Measurements from ENCODE around the gene COQ3.

The COQ3 gene

DNA sequence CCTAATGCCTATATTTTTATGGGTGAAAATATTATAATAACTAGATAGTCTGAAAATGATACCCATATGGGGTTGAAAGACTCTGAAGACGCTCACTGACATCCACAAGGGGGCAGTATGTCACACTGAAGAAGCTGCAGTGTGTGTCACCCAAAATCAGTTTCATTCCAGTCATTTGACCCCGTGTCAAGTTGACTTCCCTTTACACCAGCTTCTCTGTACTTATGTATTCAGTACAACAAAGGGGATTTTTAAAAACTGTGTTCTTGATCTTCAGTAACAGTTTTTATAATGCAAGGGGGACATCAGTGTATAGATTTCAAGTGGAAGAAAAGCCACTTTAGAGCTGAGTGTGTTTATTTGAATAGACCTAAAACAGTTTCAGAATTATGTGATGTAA lies 63.8 kb downstream of the COQ3 start:
- DNase-seq, result peak; percentile 60

DNA sequence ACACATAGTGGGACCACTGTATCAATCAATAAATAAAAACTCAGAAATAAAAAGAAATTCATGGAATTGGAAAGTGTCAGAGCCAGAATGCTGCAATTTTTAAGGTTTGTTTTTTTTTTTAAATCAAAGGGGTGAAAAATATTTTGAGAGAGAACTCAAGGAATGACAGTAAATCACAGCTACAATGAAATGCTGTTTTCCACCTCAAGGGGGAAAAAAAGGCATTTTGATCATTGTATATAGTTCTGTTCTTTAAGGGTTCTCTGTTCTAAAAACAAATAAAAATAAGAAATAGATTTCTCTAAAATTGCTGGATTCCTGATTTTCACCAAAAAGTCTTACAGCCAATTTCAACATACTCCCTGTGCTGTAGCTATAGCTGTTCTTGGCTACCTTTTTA lies 69.0 kb downstream of the COQ3 start:
- no peak for DNase-seq
